ENCODE results near the gene AK5.
A peak's percentile ranks its signal among the peaks of the same experiment; 100 is the strongest.
"Not testable (repeated sequence)": the region's sequence is repeated elsewhere in the genome, so short reads cannot be mapped to it uniquely, and the experiment has no call there.

AK5 gene

GRCh38 chr1:77406661-77407060 lies 124.8 kb downstream of the AK5 start:
- no peak for DNase-seq

- DNase-seq, result no peak
Observed at GRCh38 chr1:77407738-77408375, 126.0 kb downstream of the AK5 start.

GRCh38 chr1:77408933-77409332 lies 127.1 kb downstream of the AK5 start:
- not testable (repeated sequence) for DNase-seq

- no peak for DNase-seq
Observed at GRCh38 chr1:77412069-77412819, 130.4 kb downstream of the AK5 start.

- DNase-seq, result peak; percentile 84
Observed at GRCh38 chr1:77412820-77413530, 131.2 kb downstream of the AK5 start.

- DNase-seq, result peak; percentile 86
Observed at GRCh38 chr1:77413541-77414335, 131.9 kb downstream of the AK5 start.

GRCh38 chr1:77415579-77415978 lies 133.8 kb downstream of the AK5 start:
- no peak for DNase-seq

GRCh38 chr1:77416692-77417450 lies 135.1 kb downstream of the AK5 start:
- DNase-seq, result no peak

- not testable (repeated sequence) for DNase-seq
Observed at GRCh38 chr1:77418055-77418454, 136.2 kb downstream of the AK5 start.

GRCh38 chr1:77421504-77422233 lies 139.8 kb downstream of the AK5 start:
- DNase-seq, result no peak

GRCh38 chr1:77424236-77424635 lies 142.4 kb downstream of the AK5 start:
- no peak for DNase-seq

GRCh38 chr1:77428068-77428467 lies 146.2 kb downstream of the AK5 start:
- DNase-seq, result no peak

- DNase-seq, result no peak
Observed at GRCh38 chr1:77430966-77431690, 149.3 kb downstream of the AK5 start.

GRCh38 chr1:77433934-77434333 lies 152.1 kb downstream of the AK5 start:
- no peak for DNase-seq

- DNase-seq, result no peak
Observed at GRCh38 chr1:77434967-77435366, 153.1 kb downstream of the AK5 start.

GRCh38 chr1:77438236-77438913 lies 156.6 kb downstream of the AK5 start:
- DNase-seq, result no peak

GRCh38 chr1:77446841-77447555 lies 165.2 kb downstream of the AK5 start:
- peak; percentile 53 for DNase-seq

GRCh38 chr1:77447669-77448068 lies 165.8 kb downstream of the AK5 start:
- DNase-seq, result peak; percentile 98

- no peak for DNase-seq
Observed at GRCh38 chr1:77459881-77460280, 178.1 kb downstream of the AK5 start.

GRCh38 chr1:77461691-77462090 lies 179.9 kb downstream of the AK5 start:
- DNase-seq, result no peak

All from NCI-H526 treated with DMSO at 0.1 percent for 48 hours (cell line).